Parathyroid adenoma (tissue), 2 donors: ENCODE data around the gene PIK3C2G.

Source experiments
- H2AFZ ChIP-seq: fragments of 300-600 bp; sonication (generic); one replicate; pipeline ENCODE4 v1.7.0; 2017; ENCODE audit warnings: antibody characterized with exemption, mild to moderate bottlenecking
- H3K27ac ChIP-seq: fragments of 300-600 bp; sonication (generic); one replicate; pipeline ENCODE4 v1.7.0; 2017
- H3K27me3 ChIP-seq: fragments of 300-600 bp; sonication (generic); one replicate; pipeline ENCODE4 v1.7.0; 2017; ENCODE audit warnings: low read length; ENCODE audit not compliant: control insufficient read depth, insufficient read depth
- H3K36me3 ChIP-seq: fragments of 300-600 bp; sonication (generic); one replicate; pipeline ENCODE4 v1.7.0; 2017; ENCODE audit warnings: low read length; ENCODE audit not compliant: control insufficient read depth, insufficient read depth
- H3K4me1 ChIP-seq: fragments of 300-600 bp; sonication (generic); one replicate; pipeline ENCODE4 v1.7.0; 2017; ENCODE audit warnings: control low read depth
- H3K4me2 ChIP-seq: fragments of 300-600 bp; sonication (generic); one replicate; pipeline ENCODE4 v1.7.0; 2017; ENCODE audit warnings: low read length
- H3K4me3 ChIP-seq: fragments of 300-600 bp; sonication (generic); one replicate; pipeline ENCODE4 v1.7.0; 2017; ENCODE audit warnings: low read depth, low read length
- H3K79me2 ChIP-seq: fragments of 300-600 bp; sonication (generic); one replicate; pipeline ENCODE4 v1.7.0; 2017; ENCODE audit warnings: control low read depth
- H3K9ac ChIP-seq: fragments of 300-600 bp; sonication (generic); one replicate; pipeline ENCODE4 v1.7.0; 2017; ENCODE audit warnings: mild to moderate bottlenecking
- H3K9me3 ChIP-seq: fragments of 300-600 bp; sonication (generic); one replicate; pipeline ENCODE4 v1.7.0; 2017; ENCODE audit warnings: low read length; ENCODE audit not compliant: control insufficient read depth
- CTCF ChIP-seq: fragments of 300-600 bp; sonication (generic); IDR thresholded peaks from one replicate; pipeline ENCODE4 v1.7.0; 2017; ENCODE audit warnings: antibody characterized with exemption, mild to moderate bottlenecking
- donor health status: primary hyperparathyroidism.

The PIK3C2G gene

GRCh38 chr12:18421867-18422266, 160.5 kb downstream of the PIK3C2G start:
- no peak overlapping the region for H3K4me3 ChIP-seq
- no peaks in the 10 kb centered on the region for H3K27me3 ChIP-seq
- H3K4me1 ChIP-seq = no peaks in the 10 kb centered on the region
- no peaks in the 10 kb centered on the region for H3K79me2 ChIP-seq
- no peak overlapping the region for H3K27ac ChIP-seq
- H3K9ac ChIP-seq = no peak overlapping the region
- no peak for TF ChIP-seq CTCF
- no peaks in the 10 kb centered on the region for H3K9me3 ChIP-seq
- no peak overlapping the region for H3K4me2 ChIP-seq
- H3K36me3 ChIP-seq = no peaks in the 10 kb centered on the region
- H2AFZ ChIP-seq = no peak overlapping the region

DNA sequence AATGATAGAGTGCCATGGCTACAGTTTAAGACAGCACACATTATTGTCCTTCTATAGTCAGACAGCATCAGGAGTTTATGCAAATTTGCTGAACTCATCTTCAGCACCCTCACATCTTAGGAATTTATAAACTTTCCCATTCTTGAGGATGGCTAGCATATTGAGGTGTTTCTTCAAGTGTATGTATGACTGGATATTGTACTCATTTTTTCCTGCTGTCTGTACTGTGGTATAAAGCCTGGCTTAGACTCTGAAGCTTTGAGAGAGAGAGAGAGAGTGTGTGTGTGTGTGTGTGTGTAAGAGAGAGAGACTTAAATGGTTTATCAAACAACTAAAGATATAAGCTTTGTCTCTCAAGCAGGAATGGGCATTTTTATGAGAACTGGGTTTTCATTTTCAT, 161.6 kb downstream of the PIK3C2G start:
- H3K4me2 ChIP-seq = no peak overlapping the region
- H3K79me2 ChIP-seq = no peaks in the 10 kb centered on the region
- H2AFZ ChIP-seq = no peak overlapping the region
- no peak overlapping the region for H3K27ac ChIP-seq
- H3K9ac ChIP-seq = no peak overlapping the region
- no peaks in the 10 kb centered on the region for H3K4me1 ChIP-seq
- no peak overlapping the region for H3K4me3 ChIP-seq
- TF ChIP-seq CTCF = no peak
- no peaks in the 10 kb centered on the region for H3K36me3 ChIP-seq
- no peaks in the 10 kb centered on the region for H3K9me3 ChIP-seq
- H3K27me3 ChIP-seq = no peaks in the 10 kb centered on the region

DNA sequence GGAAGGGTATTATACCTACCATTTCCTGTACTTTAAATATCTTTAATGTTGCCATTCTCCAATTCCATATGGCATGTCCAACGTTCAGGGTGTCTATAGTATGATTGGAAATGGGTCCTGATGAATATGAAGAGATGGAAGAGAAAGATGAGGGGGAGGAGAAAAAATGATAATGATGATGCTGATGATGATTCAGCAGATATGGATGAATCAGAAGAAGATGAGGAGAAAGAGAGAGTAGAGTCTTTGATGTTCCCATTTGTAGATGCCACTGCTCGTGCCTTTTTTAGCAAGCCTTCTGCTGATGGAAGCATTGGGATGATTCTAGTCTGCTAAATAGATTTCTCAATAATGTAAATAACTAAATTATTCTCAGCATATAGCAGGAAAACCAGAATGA, 163.5 kb downstream of the PIK3C2G start:
- no peak overlapping the region for H3K9ac ChIP-seq
- H3K27ac ChIP-seq = no peak overlapping the region
- H3K9me3 ChIP-seq = no peaks in the 10 kb centered on the region
- H2AFZ ChIP-seq = no peak overlapping the region
- no peaks in the 10 kb centered on the region for H3K27me3 ChIP-seq
- no peak overlapping the region for H3K4me2 ChIP-seq
- TF ChIP-seq CTCF = no peak
- no peak overlapping the region for H3K4me3 ChIP-seq
- H3K79me2 ChIP-seq = no peaks in the 10 kb centered on the region
- no peaks in the 10 kb centered on the region for H3K4me1 ChIP-seq
- no peaks in the 10 kb centered on the region for H3K36me3 ChIP-seq

DNA sequence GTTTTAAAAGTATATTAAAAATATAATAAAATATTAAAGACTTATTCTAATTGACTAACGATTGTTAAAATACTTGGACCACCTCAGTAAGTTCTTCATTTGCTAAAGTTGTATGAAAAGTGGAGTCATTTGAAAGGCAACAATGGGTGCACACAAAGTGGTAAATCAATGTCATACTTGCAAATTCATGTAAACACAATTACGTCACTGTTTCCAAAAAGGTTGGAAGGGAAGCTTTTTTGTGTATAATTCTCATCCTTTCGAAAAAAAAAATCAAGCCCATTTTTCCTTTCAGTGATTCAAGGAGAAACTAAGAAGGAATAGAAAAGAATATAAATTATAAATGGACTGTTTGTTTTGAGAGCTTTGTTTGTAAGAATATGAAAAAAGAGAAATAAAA, 166.2 kb downstream of the PIK3C2G start:
- H3K36me3 ChIP-seq = no peaks in the 10 kb centered on the region
- H3K27me3 ChIP-seq = no peaks in the 10 kb centered on the region
- TF ChIP-seq CTCF = no peak
- H3K9ac ChIP-seq = no peak overlapping the region
- H3K27ac ChIP-seq = no peak overlapping the region
- no peak overlapping the region for H3K4me2 ChIP-seq
- H3K79me2 ChIP-seq = no peaks in the 10 kb centered on the region
- H3K9me3 ChIP-seq = no peaks in the 10 kb centered on the region
- no peaks in the 10 kb centered on the region for H3K4me1 ChIP-seq
- H3K4me3 ChIP-seq = no peak overlapping the region
- no peak overlapping the region for H2AFZ ChIP-seq

- H3K4me1 ChIP-seq = no peaks in the 10 kb centered on the region
- no peak overlapping the region for H2AFZ ChIP-seq
- no peaks in the 10 kb centered on the region for H3K36me3 ChIP-seq
- H3K9ac ChIP-seq = no peak overlapping the region
- no peaks in the 10 kb centered on the region for H3K79me2 ChIP-seq
- no peaks in the 10 kb centered on the region for H3K9me3 ChIP-seq
- no peak overlapping the region for H3K4me2 ChIP-seq
- no peak overlapping the region for H3K27ac ChIP-seq
- TF ChIP-seq CTCF = no peak
- H3K27me3 ChIP-seq = no peaks in the 10 kb centered on the region
- no peak overlapping the region for H3K4me3 ChIP-seq
These were observed 167.1 kb downstream of the PIK3C2G start for GRCh38 chr12:18428416-18428815.
